Ishikawa (cell line): Measurements from ENCODE around the gene AK4.

Experiments used
- EP300 ChIP-seq: IDR thresholded peaks from 2 replicates; pipeline ENCODE4 v1.6.1; 2012; ENCODE audit warnings: borderline replicate concordance
- FOXM1 ChIP-seq: IDR thresholded peaks from 2 replicates; pipeline ENCODE4 v1.6.1; 2012; ENCODE audit warnings: low read depth, borderline replicate concordance
- RAD21 ChIP-seq: IDR thresholded peaks from 2 replicates; pipeline ENCODE4 v1.6.1; 2012; ENCODE audit warnings: low read depth
- TEAD4 ChIP-seq: IDR thresholded peaks from 2 replicates; pipeline ENCODE4 v1.6.1; 2012
- TF ChIP-seq, protein P1 (sequence below): IDR thresholded peaks from 2 replicates; pipeline ENCODE4 v1.6.1; 2012

DNA sequence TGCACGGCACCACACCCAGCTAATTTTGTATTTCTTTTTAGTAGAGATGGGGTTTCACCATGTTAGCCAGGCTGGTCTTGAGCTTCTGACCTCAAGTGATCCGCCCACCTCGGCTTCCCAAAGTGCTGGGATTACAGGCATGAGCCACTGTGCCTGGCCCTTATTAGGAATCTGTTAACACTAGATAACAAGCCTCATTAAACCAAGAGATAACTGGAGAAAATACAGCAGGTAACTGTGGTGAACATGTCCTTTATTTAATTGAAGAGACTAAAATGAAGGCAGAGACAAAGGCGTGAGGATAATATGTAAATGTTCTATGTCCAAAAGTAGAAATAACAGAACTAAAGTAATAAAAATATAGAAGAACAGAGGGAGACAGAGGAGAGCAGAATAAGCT is 89.5 kb downstream of the AK4 start:
- TF ChIP-seq EP300 = no peak
- no peak for TF ChIP-seq TEAD4
- TF ChIP-seq, protein P1, sequence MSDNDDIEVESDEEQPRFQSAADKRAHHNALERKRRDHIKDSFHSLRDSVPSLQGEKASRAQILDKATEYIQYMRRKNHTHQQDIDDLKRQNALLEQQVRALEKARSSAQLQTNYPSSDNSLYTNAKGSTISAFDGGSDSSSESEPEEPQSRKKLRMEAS = no peak
- TF ChIP-seq RAD21 = no peak
- no peak for TF ChIP-seq FOXM1
